HepG2 (cell line): ENCODE measurements around the gene CRYAB. TPM values are rescaled to one million over a fixed set of nuclear protein-coding genes. Genes with fewer than 3 reads are reported as not detected.

Experiments
- ATAC-seq: fragments of 200-7000 bp; cut with Tn5 transposase; 3 replicates; pipeline ENCODE4 v1.9.1; 2020; ENCODE audit warnings: mild to moderate bottlenecking, moderate library complexity
- BruUV-seq: library from RNA; stranded (reverse); fragments of 400-500 nt; replicated peaks from 2 replicates; lab custom pipeline; 2021; lab: Mats Ljungman, UMichigan
- CTCF ChIA-PET: fragments of 300-600 bp; formaldehyde crosslinking; extraction: SDS; loops from one replicate; lab custom pipeline; 2021; ENCODE audit warnings: low total read pairs, inconsistent platforms, low intra/inter-chr PET ratio; lab: Yijun Ruan, JAX
- POLR2A ChIA-PET: fragments of 350-600 bp; sonication (Branson Sonifier 250); formaldehyde crosslinking; loops from one replicate; lab custom pipeline; 2020; ENCODE audit warnings: antibody characterized with exemption, inconsistent platforms; lab: Yijun Ruan, JAX
- DNase-seq: peaks from one replicate; pipeline ENCODE4 v3.0.0-alpha.2; 2015; ENCODE audit warnings: low spot score
- FAIRE-seq: peaks from 3 replicates; lab custom pipeline; 2011; peaks lifted over from hg19 to GRCh38; lab: Jason Lieb, UNC
- H2AFZ ChIP-seq: one replicate; pipeline ENCODE4 v1.6.1; 2011; ENCODE audit warnings: low read length, inconsistent platforms
- H3K27ac ChIP-seq: fragments of 300-600 bp; 3 replicates; pipeline ENCODE4 v1.8.0; 2011; ENCODE audit warnings: mixed run types, mild to moderate bottlenecking, mixed read lengths, low read length, inconsistent platforms; ENCODE audit not compliant: insufficient read depth; ENCODE audit errors: extremely low read length
- H3K27me3 ChIP-seq, 2 experiments: fragments of 200-600 bp in 1 of 2; 2 replicates in 1 of 2; 3 replicates in 1 of 2; pipeline versions ENCODE4 v1.6.0 to v1.8.0; 2011; ENCODE audit warnings: low read length in 2 of 2, mild to moderate bottlenecking in 2 of 2, moderate library complexity in 2 of 2, inconsistent platforms in 1 of 2; ENCODE audit not compliant: insufficient read depth in 2 of 2, control insufficient read depth in 1 of 2
- H3K36me3 ChIP-seq, 2 experiments: fragments of 200-600 bp in 1 of 2; replicated peaks in 1 of 2; 2 replicates in 1 of 2; 3 replicates in 1 of 2; pipeline versions ENCODE4 v1.5.1 to v1.8.0; 2011; ENCODE audit warnings: low read length in 2 of 2, inconsistent platforms in 1 of 2; ENCODE audit not compliant: insufficient read depth in 2 of 2, control insufficient read depth in 1 of 2
- H3K4me1 ChIP-seq: 2 replicates; pipeline ENCODE4 v1.5.1; 2012; ENCODE audit warnings: low read length, inconsistent platforms; ENCODE audit not compliant: insufficient read depth
- H3K4me2 ChIP-seq: 2 replicates; pipeline ENCODE4 v1.6.0; 2011; ENCODE audit warnings: low read depth, low read length, inconsistent platforms
- H3K4me3 ChIP-seq, 3 experiments: fragments of 200-600 bp in 1 of 3; sonication (generic), shearing (Covaris generic) in 1 of 3; replicated peaks in 1 of 3; 2 replicates each; pipeline ENCODE4 v1.5.1; 2011 to 2016; ENCODE audit warnings: low read length in 3 of 3, inconsistent platforms in 2 of 3, low read depth in 2 of 3, mild to moderate bottlenecking in 2 of 3, control low read depth in 1 of 3, mixed read lengths in 1 of 3; ENCODE audit not compliant: insufficient read depth in 1 of 3
- H3K79me2 ChIP-seq: one replicate; pipeline ENCODE4 v1.6.1; 2011; ENCODE audit warnings: low read length, inconsistent platforms; ENCODE audit not compliant: insufficient read depth
- H3K9ac ChIP-seq: 2 replicates; pipeline ENCODE4 v1.6.0; 2011; ENCODE audit warnings: mild to moderate bottlenecking, low read depth, low read length, inconsistent platforms; ENCODE audit not compliant: insufficient read depth
- H3K9me3 ChIP-seq: 2 replicates; pipeline ENCODE4 v1.5.1; 2012; ENCODE audit warnings: mild to moderate bottlenecking, low read length
- H4K20me1 ChIP-seq: 2 replicates; pipeline ENCODE4 v1.6.0; 2011; ENCODE audit warnings: inconsistent platforms, mild to moderate bottlenecking, low read length, moderate library complexity; ENCODE audit not compliant: insufficient read depth
- BCLAF1 ChIP-seq: fragments of 450-650 bp; IDR thresholded peaks from 2 replicates; pipeline ENCODE4 v1.6.1; 2017; ENCODE audit warnings: mild to moderate bottlenecking
- CEBPB ChIP-seq: IDR thresholded peaks from 2 replicates; pipeline ENCODE4 v1.6.1; 2011; ENCODE audit warnings: low read depth, low read length, improper control_type of control experiment, borderline replicate concordance
- EHMT2 ChIP-seq: fragments of 200-600 bp; sonication (generic); IDR thresholded peaks from 2 replicates; pipeline ENCODE4 v1.7.0; 2017; ENCODE audit warnings: antibody characterized with exemption, low read depth, low read length, borderline replicate concordance
- ERF ChIP-seq: IDR thresholded peaks from 2 replicates; pipeline ENCODE4 v1.6.1; 2018; ENCODE audit warnings: missing biosample characterization, missing genetic modification reagents
- GATAD2A ChIP-seq: IDR thresholded peaks from 2 replicates; pipeline ENCODE4 v1.6.1; 2016
- GLMP ChIP-seq: sonication (generic); formaldehyde crosslinking; IDR thresholded peaks from 2 replicates; pipeline ENCODE4 v1.9.0; 2021; ENCODE audit warnings: missing genetic modification reagents, mild to moderate bottlenecking, borderline replicate concordance
- MNT ChIP-seq: fragments of 450-650 bp; IDR thresholded peaks from 2 replicates; pipeline ENCODE4 v1.6.1; 2016
- TAF1 ChIP-seq: sonication (generic); formaldehyde crosslinking; IDR thresholded peaks from 2 replicates; pipeline ENCODE4 v1.4.0; 2020; ENCODE audit warnings: missing genetic modification reagents
- TERF1 ChIP-seq: sonication (generic); formaldehyde crosslinking; IDR thresholded peaks from 2 replicates; pipeline ENCODE4 v1.8.0; 2022; ENCODE audit warnings: mild to moderate bottlenecking, missing genetic modification reagents, moderate library complexity
- ZNF232 ChIP-seq: sonication (generic); formaldehyde crosslinking; IDR thresholded peaks from 2 replicates; pipeline ENCODE4 v1.4.0; 2020; ENCODE audit warnings: missing genetic modification reagents, borderline replicate concordance
- ZNF354B ChIP-seq: sonication (generic); formaldehyde crosslinking; IDR thresholded peaks from 2 replicates; pipeline ENCODE4 v1.8.0; 2022; ENCODE audit warnings: mild to moderate bottlenecking, missing genetic modification reagents
- ZNF547 ChIP-seq: sonication (generic); formaldehyde crosslinking; IDR thresholded peaks from 2 replicates; pipeline ENCODE4 v1.5.1; 2020; ENCODE audit warnings: mild to moderate bottlenecking, missing genetic modification reagents
- ZNF782 ChIP-seq: sonication (generic); formaldehyde crosslinking; IDR thresholded peaks from 2 replicates; pipeline ENCODE4 v1.4.0; 2020; ENCODE audit warnings: missing genetic modification reagents, mild to moderate bottlenecking, borderline replicate concordance
- ZSCAN5A ChIP-seq: sonication (generic); formaldehyde crosslinking; IDR thresholded peaks from 2 replicates; pipeline ENCODE4 v1.8.0; 2022; ENCODE audit warnings: mild to moderate bottlenecking, missing genetic modification reagents, borderline replicate concordance
- WGBS: methylation state at CpG from one replicate; pipeline ENCODE4 v1.1.6; 2017; ENCODE audit warnings: low lambda C conversion rate; 5-methylcytosine and 5-hydroxymethylcytosine counted together
- in situ Hi-C: cut with HindIII; loops from 2 replicates; pipeline ENCODE4 v1.10.0; 2017; ENCODE audit warnings: low pct_unique_long_range_greater_than_20kb; ENCODE audit not compliant: extremely low pct_ligation_motif_present
- intact Hi-C: fragments of 100-400 bp; cut with micrococcal nuclease; formaldehyde crosslinking; loops from one replicate; pipeline ENCODE4 v1.10.0; 2022; ENCODE audit not compliant: unreplicated experiment
- polyA plus RNA-seq, 8 experiments: library from polyadenylated mRNA; depleted of rRNA in 3 of 8; stranded (reverse) in 7 of 8; unstranded in 1 of 8; fragments of >200 nt; fragmentation: Illumina TruSeq in 4 of 8; extraction: Trizol in 4 of 8; gene quantifications; 2 replicates each; pipeline versions ENCODE4 v1.2.1 to v1.2.3, GENCODE V29; 2011 to 2016; ENCODE audit warnings: low read depth in 4 of 8, missing spikeins in 1 of 8, mixed read lengths in 1 of 8; ENCODE audit not compliant: insufficient read depth in 1 of 8
- total RNA-seq, 5 experiments: library from RNA; depleted of rRNA; stranded (reverse); fragments of >200 nt; fragmentation: Illumina TruSeq; extraction: Trizol; gene quantifications; 2 replicates each; pipeline ENCODE4 v1.2.3, GENCODE V29; 2016; ENCODE audit warnings: low read depth in 1 of 5

CRYAB gene
- total and polyA plus RNA-seq, 2 of the 13 experiments (the other 11 are each of a cell fraction or from before 2014, with no cell fraction given), result 0.55 to 1.1 TPM

- no TSS peak for BruUV-seq
- TF ChIP-seq ZNF782 (CRISPR knock-in tag), result peak; percentile 74; the same call in 1 of the 2 replicates
- TF ChIP-seq ZNF232 (CRISPR knock-in tag), result 0 out of 2 replicates have a peak, but pooled peaks have one; percentile 44
- peak; percentile 53; the same call in 1 of the 2 replicates for TF ChIP-seq GATAD2A (CRISPR knock-in tag)
- 0 out of 2 replicates have a peak, but pooled peaks have one; percentile 25 for TF ChIP-seq ZNF547 (CRISPR knock-in tag)
- TF ChIP-seq BCLAF1, result no peak
- TF ChIP-seq ZNF354B, result no peak
- TF ChIP-seq CEBPB, result no peak
- no peak for TF ChIP-seq GLMP (CRISPR knock-in tag)
- no peak; the same call in 1 of the 2 replicates for TF ChIP-seq EHMT2
- no peak for TF ChIP-seq ZSCAN5A
- TF ChIP-seq MNT, result peak; percentile 26
- TF ChIP-seq ERF (CRISPR knock-in tag), result peak; percentile 77
- TF ChIP-seq TAF1 (CRISPR knock-in tag), result no peak; the same call in 1 of the 2 replicates
- TF ChIP-seq TERF1 (CRISPR knock-in tag), result no peak
Observed at GRCh38 chr11:111878849-111879636, 32.5 kb downstream of the CRYAB start, which contains the start of the genes CFAP68 and FDXACB1. TSS of gene CFAP68 (plus strand) at chr11:111879541. CDS start at chr11:111879561, 20 bp downstream. TSS of gene FDXACB1 (minus strand) at chr11:111879165. CDS start at chr11:111879132, 33 bp downstream.

More at GRCh38 chr11:111878849-111879636, 32.5 kb downstream of the CRYAB start, which contains the start of the genes CFAP68 and FDXACB1:
- Histone ChIP-seq H3K4me2 (peak within 1 kb of the TSS; percentile 94), H3K4me3 (peak within 1 kb of the TSS; percentile 78 to 83 (median 81)), H3K79me2 (no peaks in the 10 kb centered on the region), H3K4me1 (peaks cover 11% of the 10 kb centered on the region), H3K36me3 (peaks cover 2 to 4% of the 10 kb centered on the region in 2 experiments; a peak in 2 of 5 replicates), H2AFZ (peak within 1 kb of the TSS; percentile 93), H3K9me3 (no peaks in the 10 kb centered on the region), H3K27ac (peak within 1 kb of the TSS; percentile 95), H3K9ac (peak within 1 kb of the TSS; percentile 84), H3K27me3 (no peaks in the 10 kb centered on the region; a peak in 1 of 5 replicates), H4K20me1 (no peaks in the 10 kb centered on the region)
- intact Hi-C loops, result loop anchor here (1.0 to 2.0 kb wide), 5 partner anchors 32 to 195 kb away; partner anchors contain the start of genes C11orf52, CRYAB, NKAPD1 and PIH1D2
- FAIRE-seq, result peak; percentile 96
- in situ Hi-C loops, result loop anchor here (5.0 kb wide), 2 partner anchors 48 to 108 kb away; no protein-coding TSS in a partner anchor
- DNase-seq, result peak; percentile 97
- 2% methylated on average over 28 of the region's 55 CpGs for WGBS
- CTCF ChIA-PET, result interaction anchor here (1.3 kb wide), 1 partner anchor 103 kb away, joined by 7 read pairs; no protein-coding TSS in a partner anchor
- ATAC-seq, result peak; percentile 96
- POLR2A ChIA-PET, result interaction anchor here (1.2 to 1.8 kb wide), 4 partner anchors 8 to 104 kb away, joined by 3 to 12 read pairs (median 4); partner anchors contain the start of gene ALG9
